GM12874 (cell line): ENCODE measurements around the gene GPSM3.

Experiments
- TF ChIP-seq, protein P1 (sequence below): IDR thresholded peaks from 2 replicates; pipeline ENCODE4 v1.5.1; 2011; ENCODE audit warnings: low read depth, mild to moderate bottlenecking, control low read depth, low read length, moderate library complexity; ENCODE audit not compliant: insufficient read depth

The GPSM3 gene

DNA sequence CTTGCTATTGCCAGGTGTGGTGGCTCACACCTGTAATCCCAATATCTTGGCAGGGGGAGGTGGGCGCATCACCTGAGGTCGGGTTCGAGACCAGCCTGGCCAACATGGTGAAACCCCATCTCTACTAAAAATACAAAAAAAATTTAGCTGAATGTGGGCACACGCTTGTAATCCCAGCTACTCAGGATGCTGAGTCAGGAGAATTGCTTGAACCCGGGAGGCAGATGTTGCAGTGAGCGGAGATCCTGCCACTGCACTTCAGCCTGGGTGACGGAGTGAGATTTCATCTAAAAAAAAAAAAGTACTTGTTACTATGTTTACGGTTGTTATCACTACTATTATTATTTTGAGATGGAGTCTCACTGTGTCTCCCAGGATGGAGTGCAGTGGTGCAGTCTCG, 35.6 kb downstream of the GPSM3 start:
- TF ChIP-seq, protein P1, sequence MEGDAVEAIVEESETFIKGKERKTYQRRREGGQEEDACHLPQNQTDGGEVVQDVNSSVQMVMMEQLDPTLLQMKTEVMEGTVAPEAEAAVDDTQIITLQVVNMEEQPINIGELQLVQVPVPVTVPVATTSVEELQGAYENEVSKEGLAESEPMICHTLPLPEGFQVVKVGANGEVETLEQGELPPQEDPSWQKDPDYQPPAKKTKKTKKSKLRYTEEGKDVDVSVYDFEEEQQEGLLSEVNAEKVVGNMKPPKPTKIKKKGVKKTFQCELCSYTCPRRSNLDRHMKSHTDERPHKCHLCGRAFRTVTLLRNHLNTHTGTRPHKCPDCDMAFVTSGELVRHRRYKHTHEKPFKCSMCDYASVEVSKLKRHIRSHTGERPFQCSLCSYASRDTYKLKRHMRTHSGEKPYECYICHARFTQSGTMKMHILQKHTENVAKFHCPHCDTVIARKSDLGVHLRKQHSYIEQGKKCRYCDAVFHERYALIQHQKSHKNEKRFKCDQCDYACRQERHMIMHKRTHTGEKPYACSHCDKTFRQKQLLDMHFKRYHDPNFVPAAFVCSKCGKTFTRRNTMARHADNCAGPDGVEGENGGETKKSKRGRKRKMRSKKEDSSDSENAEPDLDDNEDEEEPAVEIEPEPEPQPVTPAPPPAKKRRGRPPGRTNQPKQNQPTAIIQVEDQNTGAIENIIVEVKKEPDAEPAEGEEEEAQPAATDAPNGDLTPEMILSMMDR = no peak

DNA sequence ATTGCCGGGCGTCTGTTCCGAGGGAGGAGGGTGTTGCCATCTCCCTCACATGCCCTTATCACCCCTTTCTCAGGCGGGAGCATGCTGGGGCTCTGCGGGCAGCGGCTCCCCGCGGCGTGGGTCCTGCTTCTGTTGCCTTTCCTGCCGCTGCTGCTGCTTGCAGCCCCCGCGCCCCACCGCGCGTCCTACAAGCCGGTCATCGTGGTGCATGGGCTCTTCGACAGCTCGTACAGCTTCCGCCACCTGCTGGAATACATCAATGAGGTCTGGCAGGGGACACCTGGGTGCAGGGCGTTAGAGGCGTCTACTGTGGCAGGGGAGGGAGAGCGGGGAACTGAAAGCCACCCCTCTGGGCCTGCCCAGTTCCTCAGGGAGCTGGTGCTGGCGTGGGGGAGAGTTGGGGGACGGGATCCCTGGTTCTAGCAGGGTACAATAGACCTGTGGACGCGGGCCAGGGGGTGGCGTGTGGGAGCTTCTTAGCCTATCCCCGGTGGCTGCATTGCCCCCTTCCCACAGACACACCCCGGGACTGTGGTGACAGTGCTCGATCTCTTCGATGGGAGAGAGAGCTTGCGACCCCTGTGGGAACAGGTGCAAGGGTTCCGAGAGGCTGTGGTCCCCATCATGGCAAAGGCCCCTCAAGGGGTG, 37.8 kb downstream of the GPSM3 start:
- TF ChIP-seq, protein P1 = peak; percentile 53

DNA sequence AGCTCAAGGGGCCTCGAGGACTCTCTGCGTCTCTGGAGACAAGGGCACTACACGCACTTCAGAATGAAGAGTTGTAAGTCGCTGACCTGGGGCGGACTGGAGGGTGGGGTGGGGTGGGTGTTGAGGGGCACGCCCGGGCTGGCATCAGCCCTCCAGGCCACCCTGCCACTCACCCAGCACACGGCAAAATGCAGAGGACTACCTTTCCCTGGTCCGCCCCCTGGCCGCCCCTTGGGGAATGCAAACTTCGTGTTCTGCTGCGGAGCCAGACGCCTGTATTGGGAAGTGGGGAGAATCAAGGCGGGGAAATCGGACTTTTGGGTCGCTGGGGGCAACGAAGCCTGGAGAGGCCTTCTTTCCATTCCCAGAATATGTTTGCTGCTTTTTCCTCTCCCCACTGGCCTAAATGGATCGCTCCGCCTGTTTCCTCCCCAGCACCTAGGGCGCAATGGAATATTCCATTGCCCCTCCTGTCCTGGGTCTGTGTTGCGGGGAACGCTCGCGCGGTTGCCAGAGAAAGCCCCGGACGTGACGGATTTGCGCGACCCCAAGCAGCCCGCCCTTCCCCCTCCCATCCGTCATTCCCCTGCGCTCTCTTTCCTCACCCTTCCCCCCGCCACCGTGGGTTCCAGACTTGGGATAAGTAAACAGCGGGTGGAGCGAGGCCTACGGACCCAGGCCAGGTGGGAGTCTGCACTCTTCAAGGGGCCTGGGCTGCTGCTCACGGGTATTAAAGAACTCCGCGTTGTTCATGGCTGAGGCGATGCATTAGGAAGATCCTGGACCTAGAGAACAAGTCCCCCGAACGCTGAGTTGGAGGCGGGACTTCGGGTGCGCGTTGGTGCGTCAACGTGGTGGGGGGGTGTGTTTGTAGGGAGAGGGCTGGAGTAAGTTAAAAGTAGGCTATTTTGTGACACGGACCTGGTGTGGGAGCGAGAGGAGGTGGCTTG, 38.6 kb downstream of the GPSM3 start, which contains the start of gene PPT2:
TSS of gene PPT2 (plus strand) at position 578 of the 950 bp plus-strand sequence. CDS start 454 bp downstream, outside the sequence.
- TF ChIP-seq, protein P1 = no peak

DNA sequence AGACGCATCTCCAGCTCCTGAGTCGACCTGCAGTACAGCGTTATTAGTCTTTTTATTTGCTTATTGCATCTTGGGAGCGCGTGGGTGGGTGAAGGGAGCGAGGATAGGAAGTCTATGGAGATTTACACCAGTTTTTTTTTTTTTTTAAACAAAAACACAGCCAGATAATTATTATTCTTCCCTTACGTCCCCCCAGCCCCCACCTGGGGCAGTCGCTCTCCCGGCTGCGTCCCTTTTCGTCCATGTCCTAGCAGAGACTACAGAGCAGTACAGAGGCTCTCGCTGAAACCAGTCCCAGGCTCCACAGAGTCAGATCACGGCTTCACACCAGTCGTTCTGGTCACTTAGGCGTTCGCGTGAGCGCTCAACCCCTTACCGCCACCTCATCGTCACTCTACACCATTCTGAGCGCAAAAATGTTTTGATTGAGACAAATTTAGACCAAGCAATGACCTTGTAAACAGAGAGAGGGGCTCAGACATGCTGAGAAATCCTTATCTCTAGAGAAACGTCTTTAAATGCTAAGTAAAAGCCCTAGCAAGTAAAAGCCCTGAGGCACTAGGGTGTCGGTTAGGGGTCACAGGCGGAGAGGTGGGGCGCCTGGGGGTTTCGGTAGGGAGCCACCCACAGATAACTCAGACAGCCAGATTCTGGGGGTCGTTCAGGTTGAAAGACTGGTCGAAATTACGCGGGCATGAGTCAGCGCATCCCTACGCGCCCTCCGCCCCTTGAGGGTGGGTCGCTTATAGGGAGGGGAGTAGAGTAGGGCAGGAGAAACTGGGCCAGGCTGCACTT, 39.5 kb downstream of the GPSM3 start:
- TF ChIP-seq, protein P1 = no peak

DNA sequence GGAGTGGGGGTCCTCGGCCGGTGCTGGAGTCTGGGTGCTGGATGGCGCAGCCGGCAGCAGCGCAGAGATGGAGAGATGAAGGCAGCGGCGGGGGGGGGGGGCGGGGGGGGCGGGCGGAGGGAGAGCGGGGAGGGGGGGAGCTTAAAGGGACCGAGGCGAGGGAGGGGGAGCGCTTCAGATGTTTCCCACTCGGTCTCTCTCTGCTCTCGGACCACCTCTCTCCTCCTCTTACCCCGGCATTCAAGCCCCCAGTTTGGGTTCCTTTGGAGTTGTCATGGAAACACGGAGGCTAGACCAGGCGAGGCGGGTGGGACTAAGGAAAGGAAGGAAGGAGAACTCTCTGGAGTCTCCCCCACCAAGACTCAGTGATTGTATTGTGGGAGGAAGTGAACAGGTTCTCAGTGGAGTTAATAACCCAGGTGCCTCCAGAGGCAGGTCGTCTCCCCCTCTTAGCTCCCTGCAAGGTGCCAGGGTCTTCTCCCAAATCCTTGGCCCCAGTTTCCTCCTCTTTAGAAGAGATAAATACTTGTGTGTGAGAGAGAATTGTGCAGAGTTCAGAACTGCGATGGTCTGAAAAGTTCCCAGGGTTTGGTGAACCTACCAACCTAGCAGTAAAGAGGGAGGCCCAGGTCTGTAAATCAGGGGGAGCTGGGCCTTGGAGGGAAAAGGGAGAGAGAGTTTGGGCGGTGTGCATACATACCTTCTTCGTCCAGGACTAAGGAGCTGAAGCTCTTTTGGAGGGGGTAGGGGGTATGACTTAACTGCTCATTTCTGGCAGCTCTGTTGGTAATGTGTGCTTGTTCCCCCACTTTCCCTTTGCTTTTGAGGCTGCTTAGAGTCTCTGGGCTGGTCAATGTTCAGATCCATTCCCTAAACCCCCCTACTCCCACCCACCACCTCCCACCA, 40.3 kb downstream of the GPSM3 start, which contains the start of gene PRRT1:
TSS of gene PRRT1 (minus strand) at position 77 of the 906 bp plus-strand sequence. CDS start 112 bp downstream, outside the sequence.
- TF ChIP-seq, protein P1 = no peak

DNA sequence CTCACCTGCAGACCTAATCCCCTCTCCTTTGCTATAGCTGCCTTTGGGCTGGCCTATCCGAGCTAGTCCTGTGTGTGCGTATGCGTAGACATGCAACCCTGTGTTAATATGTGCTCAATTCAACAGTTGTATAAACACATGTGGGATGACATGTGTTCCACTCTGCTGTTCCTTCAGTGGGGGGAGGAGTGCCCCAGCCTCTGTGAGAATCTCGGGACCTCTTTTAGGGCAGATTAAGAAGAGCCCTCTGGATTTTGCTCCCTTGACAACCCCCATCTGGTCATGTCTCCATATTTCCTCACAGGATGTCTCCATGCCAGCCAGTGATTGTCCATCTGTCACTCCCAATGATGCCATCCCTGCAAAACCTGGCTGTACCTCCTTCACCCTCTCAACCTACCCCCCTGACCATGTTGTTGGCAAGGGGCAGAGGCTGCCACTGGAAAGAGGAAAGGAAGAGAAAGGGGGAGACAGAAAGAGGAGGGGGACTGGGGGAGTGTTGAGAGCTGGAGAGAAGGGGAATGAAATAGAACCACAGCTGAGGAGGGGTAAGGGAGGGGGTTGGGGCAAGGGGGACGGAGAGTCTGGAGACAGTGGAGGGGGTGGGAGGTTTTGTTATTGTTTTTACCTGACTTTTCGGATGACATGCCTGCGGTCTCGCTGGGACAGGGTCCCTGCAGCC, 41.1 kb downstream of the GPSM3 start:
- TF ChIP-seq, protein P1 = no peak
